HEK293 (cell line): Measurements from ENCODE around the gene LHX2.
A peak's percentile ranks its signal among the peaks of the same experiment; 100 is the strongest.

Source experiments
- CTCF ChIA-PET: fragments of 350-600 bp; formaldehyde crosslinking; extraction: SDS; loops from one replicate; lab custom pipeline; 2021; ENCODE audit warnings: antibody characterized with exemption; lab: Yijun Ruan, JAX
- POLR2A ChIA-PET: fragments of 300-600 bp; formaldehyde crosslinking; extraction: SDS; loops from one replicate; lab custom pipeline; 2020; ENCODE audit warnings: antibody characterized with exemption, inconsistent platforms; lab: Yijun Ruan, JAX
- H3K27ac ChIP-seq: fragments of 200-500 bp; sonication (Bioruptor generic); 2 replicates; pipeline ENCODE4 v1.5.1; 2014; ENCODE audit warnings: low read depth, low read length, control low read depth, inconsistent platforms; ENCODE audit errors: extremely low read depth
- H3K36me3 ChIP-seq, 2 experiments: fragments of 200-500 bp in 1 of 2; sonication (Bioruptor generic) in 1 of 2; 1 replicate in 1 of 2; 2 replicates in 1 of 2; pipeline ENCODE4 v1.5.1; 2014 to 2017; ENCODE audit warnings: inconsistent platforms in 2 of 2, low read length in 2 of 2; ENCODE audit not compliant: control insufficient read depth in 2 of 2, insufficient read depth in 1 of 2
- H3K4me1 ChIP-seq: fragments of 200-500 bp; sonication (Bioruptor generic); 2 replicates; pipeline ENCODE4 v1.5.1; 2014; ENCODE audit warnings: mild to moderate bottlenecking, low read length, inconsistent platforms; ENCODE audit not compliant: control insufficient read depth, insufficient read depth
- H3K4me3 ChIP-seq: 2 replicates; pipeline ENCODE4 v1.5.1; 2011; ENCODE audit warnings: low read depth, mild to moderate bottlenecking, control low read depth, low read length, moderate library complexity
- H3K9me3 ChIP-seq: fragments of 200-500 bp; sonication (Bioruptor generic); 2 replicates; pipeline ENCODE4 v1.5.1; 2014; ENCODE audit warnings: low read depth, low read length, inconsistent platforms; ENCODE audit not compliant: control insufficient read depth, insufficient read depth
- INSM2 ChIP-seq: fragments of 450-650 bp; formaldehyde crosslinking; IDR thresholded peaks from 2 replicates; pipeline ENCODE4 v1.5.1; 2016; ENCODE audit warnings: missing biosample characterization, missing genetic modification characterization
- SCRT2 ChIP-seq: fragments of 450-650 bp; formaldehyde crosslinking; IDR thresholded peaks from 2 replicates; pipeline ENCODE4 v1.5.1; 2016; ENCODE audit warnings: missing biosample characterization, missing genetic modification characterization
- ZBTB44 ChIP-seq: fragments of 450-650 bp; IDR thresholded peaks from 2 replicates; pipeline ENCODE4 v1.5.1; 2018; ENCODE audit warnings: missing biosample characterization, mild to moderate bottlenecking, missing genetic modification characterization
- ZIC2 ChIP-seq: fragments of 450-650 bp; formaldehyde crosslinking; IDR thresholded peaks from 2 replicates; pipeline ENCODE4 v1.5.1; 2016; ENCODE audit warnings: missing biosample characterization, missing genetic modification characterization
- ZNF140 ChIP-seq: fragments of 450-650 bp; formaldehyde crosslinking; IDR thresholded peaks from 2 replicates; pipeline ENCODE4 v1.5.1; 2016; ENCODE audit warnings: missing biosample characterization, missing genetic modification characterization
- ZNF211 ChIP-seq: fragments of 450-650 bp; formaldehyde crosslinking; IDR thresholded peaks from 2 replicates; pipeline ENCODE4 v1.5.1; 2016; ENCODE audit warnings: low read depth, missing biosample characterization, missing genetic modification characterization
- ZNF239 ChIP-seq: fragments of 450-650 bp; formaldehyde crosslinking; IDR thresholded peaks from 2 replicates; pipeline ENCODE4 v1.5.1; 2016; ENCODE audit warnings: missing biosample characterization, missing genetic modification characterization
- ZNF624 ChIP-seq: fragments of 450-650 bp; formaldehyde crosslinking; IDR thresholded peaks from 2 replicates; pipeline ENCODE4 v1.5.1; 2017; ENCODE audit warnings: missing biosample characterization, missing genetic modification characterization
- ZNF785 ChIP-seq: fragments of 450-650 bp; formaldehyde crosslinking; IDR thresholded peaks from 2 replicates; pipeline ENCODE4 v1.5.1; 2016; ENCODE audit warnings: missing biosample characterization, missing genetic modification characterization
- TF ChIP-seq, protein P1 (sequence below): fragments of 450-650 bp; formaldehyde crosslinking; IDR thresholded peaks from 2 replicates; pipeline ENCODE4 v1.5.1; 2016; ENCODE audit warnings: missing biosample characterization, missing genetic modification characterization, borderline replicate concordance
- TF ChIP-seq, protein P2 (sequence below): fragments of 450-650 bp; formaldehyde crosslinking; IDR thresholded peaks from 2 replicates; pipeline ENCODE4 v1.5.1; 2016; ENCODE audit warnings: missing biosample characterization, missing genetic modification characterization

The LHX2 gene

GRCh38 chr9:124019771-124020519 lies 8.4 kb downstream of the LHX2 start:
- Histone ChIP-seq H3K4me1 (no peaks in the 10 kb centered on the region; the same call in 1 of the 2 replicates), H3K9me3 (no peaks in the 10 kb centered on the region), H3K36me3 (peaks cover 0 to 30% of the 10 kb centered on the region in 2 experiments; a peak in 1 of 3 replicates), H3K4me3 (no peak overlapping the region), H3K27ac (no peak overlapping the region)
- no peak for TF ChIP-seq ZNF140 (tag by site-specific recombination)
- TF ChIP-seq ZNF785 (tag by site-specific recombination): no peak
- TF ChIP-seq ZBTB44 (tag by site-specific recombination): no peak
- no peak for TF ChIP-seq ZNF211 (tag by site-specific recombination)
- no peak for TF ChIP-seq ZNF239 (tag by site-specific recombination)
- TF ChIP-seq, protein P1, sequence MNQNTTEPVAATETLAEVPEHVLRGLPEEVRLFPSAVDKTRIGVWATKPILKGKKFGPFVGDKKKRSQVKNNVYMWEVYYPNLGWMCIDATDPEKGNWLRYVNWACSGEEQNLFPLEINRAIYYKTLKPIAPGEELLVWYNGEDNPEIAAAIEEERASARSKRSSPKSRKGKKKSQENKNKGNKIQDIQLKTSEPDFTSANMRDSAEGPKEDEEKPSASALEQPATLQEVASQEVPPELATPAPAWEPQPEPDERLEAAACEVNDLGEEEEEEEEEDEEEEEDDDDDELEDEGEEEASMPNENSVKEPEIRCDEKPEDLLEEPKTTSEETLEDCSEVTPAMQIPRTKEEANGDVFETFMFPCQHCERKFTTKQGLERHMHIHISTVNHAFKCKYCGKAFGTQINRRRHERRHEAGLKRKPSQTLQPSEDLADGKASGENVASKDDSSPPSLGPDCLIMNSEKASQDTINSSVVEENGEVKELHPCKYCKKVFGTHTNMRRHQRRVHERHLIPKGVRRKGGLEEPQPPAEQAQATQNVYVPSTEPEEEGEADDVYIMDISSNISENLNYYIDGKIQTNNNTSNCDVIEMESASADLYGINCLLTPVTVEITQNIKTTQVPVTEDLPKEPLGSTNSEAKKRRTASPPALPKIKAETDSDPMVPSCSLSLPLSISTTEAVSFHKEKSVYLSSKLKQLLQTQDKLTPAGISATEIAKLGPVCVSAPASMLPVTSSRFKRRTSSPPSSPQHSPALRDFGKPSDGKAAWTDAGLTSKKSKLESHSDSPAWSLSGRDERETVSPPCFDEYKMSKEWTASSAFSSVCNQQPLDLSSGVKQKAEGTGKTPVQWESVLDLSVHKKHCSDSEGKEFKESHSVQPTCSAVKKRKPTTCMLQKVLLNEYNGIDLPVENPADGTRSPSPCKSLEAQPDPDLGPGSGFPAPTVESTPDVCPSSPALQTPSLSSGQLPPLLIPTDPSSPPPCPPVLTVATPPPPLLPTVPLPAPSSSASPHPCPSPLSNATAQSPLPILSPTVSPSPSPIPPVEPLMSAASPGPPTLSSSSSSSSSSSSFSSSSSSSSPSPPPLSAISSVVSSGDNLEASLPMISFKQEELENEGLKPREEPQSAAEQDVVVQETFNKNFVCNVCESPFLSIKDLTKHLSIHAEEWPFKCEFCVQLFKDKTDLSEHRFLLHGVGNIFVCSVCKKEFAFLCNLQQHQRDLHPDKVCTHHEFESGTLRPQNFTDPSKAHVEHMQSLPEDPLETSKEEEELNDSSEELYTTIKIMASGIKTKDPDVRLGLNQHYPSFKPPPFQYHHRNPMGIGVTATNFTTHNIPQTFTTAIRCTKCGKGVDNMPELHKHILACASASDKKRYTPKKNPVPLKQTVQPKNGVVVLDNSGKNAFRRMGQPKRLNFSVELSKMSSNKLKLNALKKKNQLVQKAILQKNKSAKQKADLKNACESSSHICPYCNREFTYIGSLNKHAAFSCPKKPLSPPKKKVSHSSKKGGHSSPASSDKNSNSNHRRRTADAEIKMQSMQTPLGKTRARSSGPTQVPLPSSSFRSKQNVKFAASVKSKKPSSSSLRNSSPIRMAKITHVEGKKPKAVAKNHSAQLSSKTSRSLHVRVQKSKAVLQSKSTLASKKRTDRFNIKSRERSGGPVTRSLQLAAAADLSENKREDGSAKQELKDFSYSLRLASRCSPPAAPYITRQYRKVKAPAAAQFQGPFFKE (tag by site-specific recombination): no peak
- TF ChIP-seq ZNF624 (tag by site-specific recombination): no peak
- TF ChIP-seq, protein P2, sequence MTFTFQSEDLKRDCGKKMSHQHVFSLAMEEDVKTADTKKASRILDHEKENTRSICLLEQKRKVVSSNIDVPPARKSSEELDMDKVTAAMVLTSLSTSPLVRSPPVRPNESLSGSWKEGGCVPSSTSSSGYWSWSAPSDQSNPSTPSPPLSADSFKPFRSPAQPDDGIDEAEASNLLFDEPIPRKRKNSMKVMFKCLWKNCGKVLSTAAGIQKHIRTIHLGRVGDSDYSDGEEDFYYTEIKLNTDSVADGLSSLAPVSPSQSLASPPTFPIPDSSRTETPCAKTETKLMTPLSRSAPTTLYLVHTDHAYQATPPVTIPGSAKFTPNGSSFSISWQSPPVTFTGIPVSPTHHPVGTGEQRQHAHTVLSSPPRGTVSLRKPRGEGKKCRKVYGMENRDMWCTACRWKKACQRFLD (tag by site-specific recombination): no peak
- TF ChIP-seq INSM2 (tag by site-specific recombination): no peak
- POLR2A ChIA-PET: no interaction called here
- CTCF ChIA-PET: interaction anchor here (0.6 to 2.9 kb wide), 3 partner anchors 19 to 478 kb away, joined by 3 to 7 read pairs (median 4); no protein-coding TSS in a partner anchor

GRCh38 chr9:124020520-124021384 lies 9.2 kb downstream of the LHX2 start:
- Histone ChIP-seq H3K9me3 (no peaks in the 10 kb centered on the region), H3K4me3 (no peak overlapping the region), H3K36me3 (peaks cover 0 to 31% of the 10 kb centered on the region in 2 experiments; a peak in 1 of 3 replicates), H3K27ac (no peak overlapping the region), H3K4me1 (no peaks in the 10 kb centered on the region; the same call in 1 of the 2 replicates)
- TF ChIP-seq SCRT2 (tag by site-specific recombination): 0 out of 2 replicates have a peak, but pooled peaks have one; percentile 10
- TF ChIP-seq ZIC2 (tag by site-specific recombination): 0 out of 2 replicates have a peak, but pooled peaks have one; percentile 9
- no peak for TF ChIP-seq ZNF785 (tag by site-specific recombination)
- ChIA-PET POLR2A (no interaction called here), CTCF (interaction anchor here (1.0 kb wide), 1 partner anchor 535 kb away, joined by 4 read pairs; no protein-coding TSS in a partner anchor)
